Stimulated activated CD8-positive, alpha-beta memory T cell treated with anti-CD3 and anti-CD28 coated beads, Interleukin-7, amount 100 ng/mL, for 48 hours (primary cell): Measurements from ENCODE around the gene FOXB1.

ENCODE experiments used
- DNase-seq, 2 donors: peaks; one replicate each; pipeline ENCODE4 v3.0.0-alpha.2; 2020; ENCODE audit warnings: low read depth in 1 of 2; ENCODE audit errors: extremely low read depth in 1 of 2

Gene FOXB1

DNA sequence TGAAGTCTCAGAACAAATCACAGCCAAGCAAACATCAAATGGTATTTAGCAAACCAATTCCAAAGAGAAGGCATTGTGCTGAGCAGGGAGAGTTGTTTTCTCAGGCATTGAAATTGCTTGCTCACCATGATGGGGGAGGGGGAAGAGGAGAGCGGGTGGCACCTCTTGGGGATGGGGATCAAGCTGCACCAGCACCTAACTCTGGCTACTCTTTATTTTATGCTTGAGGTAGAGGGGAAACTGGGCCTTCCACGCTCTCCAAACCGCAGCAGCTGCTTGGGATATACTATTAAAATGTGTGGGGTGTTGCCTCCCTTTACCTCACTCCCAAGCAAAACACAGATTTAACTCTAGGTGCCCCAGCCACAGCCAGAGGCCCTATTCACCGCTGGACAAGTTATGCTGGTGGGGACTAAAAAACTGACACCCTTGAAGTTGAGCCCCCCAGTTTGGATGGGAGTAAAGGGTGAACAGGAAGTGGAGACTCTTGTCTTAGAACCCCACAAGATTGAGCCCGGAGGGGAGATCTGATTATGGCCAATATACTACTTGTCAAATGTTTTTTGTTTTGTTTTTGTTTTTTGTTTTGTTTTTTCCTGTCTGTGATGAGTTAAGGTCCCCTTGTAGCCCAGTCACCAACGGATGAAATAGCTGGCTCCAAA is 5.0 kb upstream of the FOXB1 start:
- no peak for DNase-seq

DNA sequence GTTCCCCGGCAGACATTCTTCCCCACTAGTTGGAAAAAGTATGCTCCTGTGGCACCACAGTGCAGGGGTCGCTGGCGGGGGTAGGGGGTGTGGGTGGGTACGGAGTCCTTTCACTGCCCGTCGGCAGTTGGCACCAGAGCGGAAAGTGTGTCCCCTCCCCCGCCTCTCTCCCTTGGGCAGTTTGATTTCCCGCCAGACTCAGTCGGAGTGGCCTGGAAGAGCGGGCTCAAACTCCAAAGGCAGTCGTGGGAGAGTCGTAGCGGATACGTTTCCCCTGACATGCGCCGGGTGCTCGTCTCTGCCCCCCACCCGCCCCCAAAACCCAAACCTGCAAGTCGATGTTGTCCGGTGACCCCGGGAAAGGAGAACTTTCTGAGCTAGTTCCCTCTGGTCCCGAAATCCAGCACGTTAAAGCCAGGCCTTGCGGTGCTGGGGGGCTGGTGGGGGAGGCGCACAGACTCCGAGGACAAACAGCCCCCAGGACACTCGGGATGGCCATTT is 4.4 kb upstream of the FOXB1 start:
- DNase-seq, result no peak

DNA sequence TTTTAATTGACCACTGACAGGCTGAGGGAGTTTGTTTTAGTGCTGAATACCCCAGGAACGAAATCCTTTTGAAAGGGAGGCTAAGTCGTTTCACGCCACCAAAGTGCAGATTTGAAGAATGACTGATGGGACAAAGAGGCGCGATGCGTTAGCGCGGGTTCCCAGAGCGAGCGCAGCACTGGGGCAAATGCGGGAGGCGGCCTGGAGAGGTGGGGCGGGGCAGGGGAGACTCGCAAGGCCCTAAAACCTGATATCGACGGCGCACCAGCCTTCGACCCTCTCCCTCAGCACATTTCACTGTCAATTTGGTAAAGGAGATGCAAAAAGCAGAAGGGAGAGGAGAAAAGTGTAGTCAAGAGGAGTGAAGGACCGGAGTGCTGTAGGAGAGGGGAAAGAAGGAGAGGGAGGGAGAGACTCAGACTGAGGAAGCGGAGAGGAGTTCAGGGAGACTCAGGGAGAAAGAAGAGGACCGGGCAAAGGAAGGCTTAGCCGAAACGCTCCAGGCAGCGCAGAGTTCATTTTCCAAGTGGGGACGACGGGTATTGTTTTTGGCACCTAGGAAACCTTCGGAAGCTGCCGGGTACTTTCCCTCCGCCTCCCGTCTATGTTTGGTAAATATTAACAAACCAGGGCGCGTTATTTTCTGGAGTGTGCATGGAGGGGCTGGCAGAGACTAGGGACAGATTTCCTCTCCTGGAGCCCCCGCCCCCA is 3.8 kb upstream of the FOXB1 start:
- no peak for DNase-seq

DNA sequence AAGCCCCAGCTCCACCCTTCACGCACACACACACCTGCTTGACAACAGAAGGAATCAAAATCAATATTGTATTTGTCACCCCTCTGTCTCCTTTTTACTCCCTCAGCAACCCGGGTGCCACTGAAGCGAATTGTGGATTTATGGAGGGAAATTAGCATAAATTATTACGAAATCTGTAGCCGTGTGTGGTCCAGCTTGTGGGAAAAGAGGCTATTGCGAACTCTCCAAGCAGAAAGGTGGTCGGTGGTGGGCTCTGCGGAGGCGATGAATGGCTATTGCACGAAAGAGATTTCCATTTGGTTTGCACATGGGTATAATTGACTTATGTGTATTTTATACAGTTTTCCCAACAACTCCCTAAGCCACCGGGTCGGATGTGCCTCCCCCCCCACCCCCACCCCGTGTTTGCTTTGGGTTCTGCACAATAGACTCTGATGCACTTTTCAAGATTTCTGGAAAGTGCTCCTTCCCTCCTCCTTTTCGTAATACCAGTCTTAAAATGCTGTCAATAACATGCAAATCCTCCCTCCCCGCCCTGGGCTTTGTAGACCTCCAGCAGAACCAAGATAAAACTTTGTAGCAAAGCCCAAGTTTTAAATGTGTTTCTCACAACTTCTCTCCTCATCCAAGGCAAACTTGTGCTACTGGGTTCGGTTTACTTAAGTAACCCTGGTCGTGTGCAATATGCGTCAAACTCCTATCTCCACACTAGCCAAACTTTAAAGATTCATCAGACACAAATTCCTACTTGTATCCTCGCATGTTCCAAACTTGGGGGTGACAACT is 3.1 kb upstream of the FOXB1 start:
- no peak for DNase-seq

DNA sequence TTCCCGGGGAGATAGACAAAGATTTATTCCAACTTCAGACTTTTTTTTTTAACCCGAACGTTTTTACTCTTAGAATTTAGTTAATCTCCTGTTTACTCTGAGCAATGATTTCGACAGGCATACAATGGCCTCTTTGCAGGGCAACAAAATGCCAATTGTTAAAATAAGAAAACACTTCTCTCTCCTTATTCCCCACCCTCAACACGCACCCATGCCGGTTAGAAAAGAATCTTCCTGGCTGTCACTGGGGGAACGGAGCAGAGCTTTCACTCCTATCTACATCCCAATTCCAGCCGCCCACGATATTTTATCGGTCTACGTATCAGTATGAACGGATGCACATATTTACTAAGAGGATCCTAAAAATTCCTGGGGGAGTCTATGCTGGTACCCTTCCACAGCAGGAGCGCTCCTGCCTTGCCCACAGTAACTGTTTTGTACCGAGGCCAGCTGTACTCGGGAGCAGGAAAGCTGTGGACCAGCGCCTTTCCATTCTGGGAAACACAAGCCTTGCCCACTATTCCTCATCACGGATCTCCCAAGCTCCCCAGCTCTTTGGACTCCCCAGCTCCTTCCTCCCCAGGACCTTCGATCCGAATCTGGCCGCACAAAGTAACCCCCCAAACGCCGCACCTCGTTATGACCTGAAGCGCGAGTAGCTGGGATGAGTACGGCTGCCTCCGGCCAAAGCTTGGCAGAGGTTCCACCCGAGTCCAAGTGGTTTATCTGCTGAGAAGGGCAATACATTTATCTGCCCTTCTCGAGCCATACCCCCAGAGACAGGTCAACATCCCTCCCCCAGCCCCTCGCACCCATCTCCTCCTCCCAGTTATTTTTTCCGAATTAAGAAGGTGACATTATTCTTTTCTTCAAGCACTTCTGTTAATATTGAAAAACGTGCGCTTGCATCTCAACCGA is 2.2 kb upstream of the FOXB1 start:
- no peak for DNase-seq

DNA sequence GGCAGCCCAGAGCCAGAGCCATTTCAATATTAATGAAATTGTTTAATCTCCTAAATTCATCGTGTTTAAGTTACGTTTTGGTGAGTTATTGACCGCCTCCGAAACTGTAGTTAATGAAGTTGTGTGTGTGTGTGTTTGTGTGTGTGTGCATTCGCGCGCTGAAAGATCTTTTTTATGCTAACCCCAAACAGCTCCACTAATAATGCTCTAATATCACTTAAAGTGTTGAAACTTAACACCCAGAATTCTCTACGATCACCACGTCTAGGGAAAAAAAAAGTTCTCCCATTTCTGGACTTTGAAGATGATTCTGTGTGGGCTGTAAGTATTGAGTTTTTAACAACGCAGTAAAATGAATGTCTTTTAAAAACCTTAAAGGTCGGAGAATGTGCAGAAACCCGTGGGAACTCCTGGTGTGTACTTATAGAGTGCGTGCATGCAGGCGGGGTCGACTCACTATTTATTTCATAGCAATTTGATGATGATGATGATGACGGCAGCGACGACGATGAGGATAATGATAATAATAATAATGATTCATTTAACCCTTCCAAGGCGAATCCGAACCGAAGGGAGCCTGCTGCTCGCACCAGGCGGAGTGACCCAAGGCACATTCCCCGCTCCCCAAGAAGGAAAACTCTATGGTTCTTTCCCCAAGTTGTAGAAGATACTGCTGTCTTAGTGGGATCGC is 1.4 kb upstream of the FOXB1 start:
- no peak for DNase-seq

DNA sequence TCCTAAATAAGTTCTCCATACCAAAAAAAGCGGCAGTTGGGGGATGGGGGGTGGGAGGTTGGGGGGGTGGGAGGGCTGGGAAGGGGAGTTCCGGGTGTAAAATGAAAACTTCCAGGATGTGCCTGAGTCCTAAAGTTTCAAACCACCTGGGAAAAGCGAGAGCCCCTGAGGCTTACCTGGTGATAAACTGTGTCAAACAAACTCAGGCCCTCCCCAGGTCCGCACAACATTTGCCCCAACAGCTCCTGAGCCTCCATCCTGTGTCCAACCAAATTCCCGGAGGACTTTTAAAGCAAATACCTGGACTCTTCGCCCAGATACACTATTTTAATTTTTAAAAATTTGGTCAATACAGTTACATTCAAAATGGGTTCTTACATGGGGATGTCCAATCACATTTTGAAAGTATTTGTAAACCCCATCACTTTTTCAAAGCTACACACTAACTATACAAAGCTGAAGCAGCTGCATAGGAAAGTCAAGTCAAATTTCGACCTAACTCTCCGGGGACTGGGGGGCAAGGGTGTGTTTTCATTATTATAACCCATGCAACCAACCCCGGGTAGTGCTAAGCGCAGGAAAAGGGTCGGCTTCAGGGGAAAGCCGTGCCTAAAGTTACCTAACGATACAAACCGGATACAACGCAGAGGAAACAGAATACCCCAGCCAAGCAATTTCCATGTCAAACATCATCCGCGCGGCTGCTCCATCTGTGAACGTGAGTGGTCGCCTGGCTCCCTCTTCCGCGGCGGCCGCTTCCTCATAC is 685 bp upstream of the FOXB1 start:
- no peak for DNase-seq

DNA sequence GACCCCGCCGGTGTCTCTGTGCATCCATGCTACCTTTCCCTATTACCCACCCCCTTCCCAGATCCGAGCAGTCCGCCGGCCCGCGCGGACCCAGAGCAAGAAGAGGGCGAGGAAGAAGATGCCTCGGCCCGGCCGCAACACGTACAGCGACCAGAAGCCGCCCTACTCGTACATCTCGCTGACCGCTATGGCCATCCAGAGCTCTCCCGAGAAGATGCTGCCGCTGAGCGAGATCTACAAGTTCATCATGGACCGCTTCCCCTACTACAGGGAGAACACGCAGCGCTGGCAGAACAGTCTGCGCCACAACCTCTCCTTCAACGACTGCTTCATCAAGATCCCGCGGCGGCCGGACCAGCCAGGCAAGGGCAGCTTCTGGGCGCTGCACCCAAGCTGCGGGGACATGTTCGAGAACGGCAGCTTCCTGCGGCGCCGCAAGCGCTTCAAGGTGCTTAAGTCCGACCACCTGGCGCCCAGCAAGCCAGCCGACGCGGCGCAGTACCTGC is 788 bp downstream of the FOXB1 start:
- DNase-seq, result no peak

DNA sequence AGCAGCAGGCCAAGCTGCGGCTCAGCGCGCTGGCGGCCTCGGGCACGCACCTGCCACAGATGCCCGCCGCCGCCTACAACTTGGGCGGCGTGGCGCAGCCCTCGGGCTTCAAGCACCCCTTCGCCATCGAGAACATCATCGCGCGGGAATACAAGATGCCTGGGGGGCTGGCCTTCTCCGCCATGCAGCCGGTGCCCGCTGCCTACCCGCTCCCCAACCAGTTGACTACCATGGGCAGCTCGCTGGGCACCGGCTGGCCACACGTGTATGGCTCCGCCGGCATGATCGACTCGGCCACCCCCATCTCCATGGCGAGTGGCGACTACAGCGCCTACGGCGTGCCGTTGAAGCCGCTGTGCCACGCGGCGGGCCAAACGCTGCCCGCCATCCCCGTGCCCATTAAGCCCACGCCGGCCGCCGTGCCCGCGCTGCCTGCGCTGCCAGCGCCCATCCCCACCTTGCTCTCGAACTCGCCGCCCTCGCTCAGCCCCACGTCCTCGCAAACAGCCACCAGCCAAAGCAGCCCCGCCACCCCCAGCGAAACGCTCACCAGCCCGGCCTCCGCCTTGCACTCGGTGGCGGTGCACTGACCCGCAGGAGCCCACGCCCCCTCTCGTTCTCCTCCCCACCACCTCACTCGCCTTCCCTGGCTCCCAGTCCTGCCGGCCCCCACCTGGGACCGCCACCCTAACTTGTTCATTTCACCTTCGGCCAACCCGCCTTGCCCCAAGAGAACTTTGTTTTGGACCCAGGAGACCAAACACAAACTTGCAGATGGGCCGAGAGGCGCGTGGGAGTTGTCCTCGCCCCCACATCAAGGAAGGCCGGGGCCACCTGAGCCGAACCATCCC is 1.5 kb downstream of the FOXB1 start:
- DNase-seq, result no peak

DNA sequence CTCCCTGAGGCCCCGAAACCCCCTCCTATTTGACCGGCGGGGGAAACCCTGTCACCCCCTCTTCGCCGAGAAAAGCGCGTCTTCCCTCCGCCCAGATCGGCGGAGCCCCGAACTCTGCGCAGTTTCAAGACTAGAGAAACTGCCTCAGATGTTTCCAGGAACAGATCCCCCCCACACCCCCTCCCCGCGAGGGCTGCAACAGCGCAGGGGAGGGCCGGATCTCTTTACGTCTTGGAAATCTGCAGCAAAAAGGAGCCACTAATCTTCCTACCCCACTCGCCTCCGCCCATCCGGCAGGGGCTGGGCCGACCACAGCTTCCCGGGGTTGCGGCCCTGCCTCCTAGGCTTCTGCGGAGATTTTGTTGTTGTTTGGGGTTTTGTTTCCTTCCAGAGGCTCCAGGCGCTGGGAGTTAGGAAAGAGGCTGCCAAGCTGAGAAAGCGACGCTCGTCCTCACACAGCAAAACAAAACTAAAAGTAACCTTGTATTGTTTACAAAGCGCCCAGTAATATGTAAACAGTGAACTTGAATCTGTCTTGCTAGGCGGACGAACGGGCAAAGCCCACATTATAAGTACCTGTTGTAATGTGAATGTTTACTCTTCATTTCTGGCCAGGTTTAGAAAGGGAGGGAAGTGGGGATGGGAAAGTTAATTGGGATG is 2.2 kb downstream of the FOXB1 start:
- peak; percentile 52 to 59 for DNase-seq

DNA sequence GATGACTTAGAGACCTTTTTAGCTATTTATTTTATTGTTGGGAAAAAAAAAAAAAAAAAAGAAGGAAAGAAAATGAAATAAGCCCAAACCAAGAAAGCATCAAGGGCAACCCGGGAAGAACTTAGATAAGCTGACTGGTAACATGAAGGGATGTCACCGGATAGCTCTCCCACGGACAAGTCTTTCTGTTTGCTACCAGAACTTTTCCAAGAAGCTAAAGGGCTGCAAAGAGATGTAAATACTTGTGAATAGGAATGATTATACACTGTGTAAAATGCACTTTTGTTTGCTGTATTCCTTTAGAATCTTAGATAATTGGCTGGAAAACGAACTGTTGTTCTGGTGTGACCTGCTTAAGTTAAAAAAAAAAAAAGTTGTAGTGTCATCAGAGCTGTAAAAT is 2.8 kb downstream of the FOXB1 start:
- no peak for DNase-seq

DNA sequence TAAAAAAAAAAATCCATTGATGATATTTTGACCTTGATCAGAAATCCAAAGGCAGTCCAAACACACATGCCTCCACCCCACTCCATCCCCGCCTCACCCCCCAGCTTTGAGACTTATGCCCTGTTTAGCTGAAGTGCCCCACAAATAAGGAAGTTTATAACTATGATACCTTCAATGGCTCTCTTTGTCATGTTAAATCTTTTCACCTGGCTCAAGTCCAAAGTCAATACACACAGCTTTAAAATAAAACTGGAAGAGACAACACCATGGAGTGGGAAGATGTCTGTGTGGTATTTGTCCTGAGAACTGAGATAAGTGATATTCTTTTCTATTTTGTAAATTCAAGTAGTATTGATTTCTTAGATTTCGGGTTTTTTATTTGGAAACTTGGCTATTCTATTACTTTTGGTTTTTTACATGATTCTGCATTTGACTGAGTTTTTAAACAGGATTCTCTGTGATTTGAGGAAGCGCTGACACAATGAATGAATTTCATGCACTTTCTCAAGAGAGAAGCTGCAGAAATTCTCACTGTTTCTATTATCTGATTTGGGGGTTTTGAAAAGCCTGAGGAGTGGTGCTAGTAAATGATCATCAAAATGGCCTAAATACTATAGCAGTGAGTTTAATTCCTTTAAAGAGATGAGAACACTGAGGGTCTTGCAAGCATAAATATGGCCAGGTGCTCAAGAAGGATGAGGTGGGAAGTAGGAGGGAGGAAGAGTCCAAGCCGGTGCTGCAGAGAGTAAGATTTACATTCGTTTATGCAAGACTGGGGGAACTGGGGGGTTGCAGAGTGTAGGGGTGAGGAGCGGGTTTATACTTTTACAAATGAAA is 5.2 kb downstream of the FOXB1 start:
- no peak for DNase-seq

DNA sequence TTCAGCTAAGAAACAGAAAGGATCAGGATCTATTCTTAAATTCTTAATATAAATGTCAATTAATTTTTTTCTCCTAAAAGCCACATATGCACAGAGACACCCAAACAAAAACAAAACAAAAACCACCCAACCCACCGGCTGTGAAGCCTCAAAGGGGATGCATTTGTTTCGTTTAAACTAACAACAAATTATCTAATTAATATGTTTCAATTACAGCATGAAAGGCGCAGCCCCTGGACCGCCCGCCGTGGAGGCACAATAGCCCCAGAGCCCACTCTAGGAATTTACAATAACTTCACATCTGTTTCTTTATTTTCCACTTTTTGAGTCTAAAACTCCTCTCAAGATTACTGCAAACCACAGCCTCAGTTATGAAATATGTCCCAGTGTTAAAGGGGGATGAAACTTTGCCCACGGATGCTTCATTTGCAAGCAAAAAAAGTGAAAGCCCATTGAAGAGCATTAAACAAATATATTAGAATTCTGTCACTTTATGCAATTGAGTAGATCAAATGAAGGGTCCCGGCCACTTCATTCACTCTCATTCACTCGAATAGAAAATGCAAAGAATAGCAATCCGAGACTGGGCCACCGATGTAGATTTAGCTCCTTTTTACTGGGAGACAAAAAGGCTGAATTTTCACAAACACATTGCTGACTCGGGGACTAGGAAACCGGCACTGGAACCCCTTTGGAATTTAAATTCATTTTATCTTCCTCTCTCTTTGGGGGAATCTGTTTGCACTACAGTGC is 6.0 kb downstream of the FOXB1 start:
- no peak for DNase-seq

DNA sequence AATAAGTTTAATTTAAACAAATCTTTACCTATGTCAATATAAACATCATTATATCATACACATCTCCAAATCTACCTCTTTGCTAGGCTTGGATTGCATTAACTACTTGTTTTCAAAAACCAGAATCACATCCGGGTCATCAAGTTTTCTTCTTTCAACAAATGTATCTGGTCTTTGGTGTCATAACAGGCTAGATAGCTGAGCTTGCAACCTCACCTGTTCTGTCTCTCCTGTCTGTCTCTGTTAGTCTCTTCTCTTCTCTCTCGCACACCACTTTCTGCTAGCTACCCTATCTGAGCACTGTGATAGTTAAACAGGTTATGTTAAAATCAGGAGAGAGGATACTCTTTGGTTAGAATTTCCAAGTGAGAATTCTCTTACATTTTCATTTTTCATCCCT is 6.7 kb downstream of the FOXB1 start:
- DNase-seq, result no peak

DNA sequence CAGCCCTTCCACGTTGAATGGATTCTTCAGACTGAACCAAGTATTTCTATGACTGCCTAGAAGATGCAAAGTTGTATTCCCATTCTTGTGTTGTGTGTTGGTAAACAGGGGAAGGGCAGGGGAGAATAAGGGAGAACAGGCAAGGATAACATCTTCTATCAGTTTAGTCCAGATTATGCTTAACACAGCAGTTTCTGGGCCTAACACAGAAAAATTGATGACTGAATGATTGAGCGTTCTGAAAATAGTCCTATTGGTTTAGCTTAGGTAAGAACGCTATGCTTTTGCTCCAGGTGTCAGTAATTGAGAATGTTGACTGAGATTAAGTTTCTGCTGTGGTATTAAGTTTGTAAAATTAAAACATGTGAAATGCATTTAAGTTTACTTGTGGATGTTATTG is 8.6 kb downstream of the FOXB1 start:
- DNase-seq, result no peak
